Ishikawa (cell line): Measurements from ENCODE around the gene ADAMTS16.

Experiments
- CEBPB ChIP-seq: IDR thresholded peaks from 2 replicates; pipeline ENCODE4 v1.6.1; 2012
- CREB1 ChIP-seq: IDR thresholded peaks from 2 replicates; pipeline ENCODE4 v1.6.1; 2012; ENCODE audit warnings: low read depth
- EGR1 ChIP-seq: IDR thresholded peaks from 2 replicates; pipeline ENCODE4 v1.6.1; 2012
- EP300 ChIP-seq: IDR thresholded peaks from 2 replicates; pipeline ENCODE4 v1.6.1; 2012; ENCODE audit warnings: borderline replicate concordance
- FOXM1 ChIP-seq: IDR thresholded peaks from 2 replicates; pipeline ENCODE4 v1.6.1; 2012; ENCODE audit warnings: low read depth, borderline replicate concordance
- NFIC ChIP-seq: IDR thresholded peaks from 2 replicates; pipeline ENCODE4 v1.6.1; 2012
- RAD21 ChIP-seq: IDR thresholded peaks from 2 replicates; pipeline ENCODE4 v1.6.1; 2012; ENCODE audit warnings: low read depth
- TAF1 ChIP-seq: IDR thresholded peaks from 2 replicates; pipeline ENCODE4 v1.6.1; 2012; ENCODE audit warnings: low read depth, mild to moderate bottlenecking
- TCF12 ChIP-seq: IDR thresholded peaks from 2 replicates; pipeline ENCODE4 v1.6.1; 2012; ENCODE audit warnings: low read depth
- TEAD4 ChIP-seq: IDR thresholded peaks from 2 replicates; pipeline ENCODE4 v1.6.1; 2012
- YY1 ChIP-seq: IDR thresholded peaks from 2 replicates; pipeline ENCODE4 v1.6.1; 2012; ENCODE audit warnings: low read depth
- TF ChIP-seq, protein P1 (sequence below): IDR thresholded peaks from 2 replicates; pipeline ENCODE4 v1.6.1; 2012
- TF ChIP-seq, protein P2 (sequence below): IDR thresholded peaks from 2 replicates; pipeline ENCODE4 v1.6.1; 2012; ENCODE audit warnings: low read depth, mild to moderate bottlenecking
- TF ChIP-seq, protein P3 (sequence below): IDR thresholded peaks from 2 replicates; pipeline ENCODE4 v1.6.1; 2012

DNA sequence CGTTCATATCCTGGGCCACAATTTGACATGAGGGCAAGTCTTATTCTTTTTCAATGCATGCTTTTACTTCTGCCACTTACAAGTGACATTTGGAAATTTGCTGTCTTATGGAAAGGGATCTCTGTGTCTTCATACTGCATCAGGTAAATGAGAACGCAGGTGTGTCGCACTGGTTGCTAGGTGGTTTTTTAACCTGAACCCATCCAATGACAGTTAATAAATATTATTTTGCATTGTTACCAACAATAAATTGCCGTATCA lies 1.1 kb downstream of the ADAMTS16 start:
- TF ChIP-seq FOXM1, result no peak
- no peak for TF ChIP-seq TCF12
- TF ChIP-seq, protein P1, sequence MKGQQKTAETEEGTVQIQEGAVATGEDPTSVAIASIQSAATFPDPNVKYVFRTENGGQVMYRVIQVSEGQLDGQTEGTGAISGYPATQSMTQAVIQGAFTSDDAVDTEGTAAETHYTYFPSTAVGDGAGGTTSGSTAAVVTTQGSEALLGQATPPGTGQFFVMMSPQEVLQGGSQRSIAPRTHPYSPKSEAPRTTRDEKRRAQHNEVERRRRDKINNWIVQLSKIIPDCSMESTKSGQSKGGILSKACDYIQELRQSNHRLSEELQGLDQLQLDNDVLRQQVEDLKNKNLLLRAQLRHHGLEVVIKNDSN, result no peak
- no peak for TF ChIP-seq NFIC
- no peak for TF ChIP-seq CEBPB
- no peak for TF ChIP-seq TAF1
- TF ChIP-seq EGR1, result no peak
- no peak for TF ChIP-seq YY1
- TF ChIP-seq TEAD4, result no peak
- TF ChIP-seq RAD21, result no peak
- TF ChIP-seq EP300, result no peak
- TF ChIP-seq, protein P2, sequence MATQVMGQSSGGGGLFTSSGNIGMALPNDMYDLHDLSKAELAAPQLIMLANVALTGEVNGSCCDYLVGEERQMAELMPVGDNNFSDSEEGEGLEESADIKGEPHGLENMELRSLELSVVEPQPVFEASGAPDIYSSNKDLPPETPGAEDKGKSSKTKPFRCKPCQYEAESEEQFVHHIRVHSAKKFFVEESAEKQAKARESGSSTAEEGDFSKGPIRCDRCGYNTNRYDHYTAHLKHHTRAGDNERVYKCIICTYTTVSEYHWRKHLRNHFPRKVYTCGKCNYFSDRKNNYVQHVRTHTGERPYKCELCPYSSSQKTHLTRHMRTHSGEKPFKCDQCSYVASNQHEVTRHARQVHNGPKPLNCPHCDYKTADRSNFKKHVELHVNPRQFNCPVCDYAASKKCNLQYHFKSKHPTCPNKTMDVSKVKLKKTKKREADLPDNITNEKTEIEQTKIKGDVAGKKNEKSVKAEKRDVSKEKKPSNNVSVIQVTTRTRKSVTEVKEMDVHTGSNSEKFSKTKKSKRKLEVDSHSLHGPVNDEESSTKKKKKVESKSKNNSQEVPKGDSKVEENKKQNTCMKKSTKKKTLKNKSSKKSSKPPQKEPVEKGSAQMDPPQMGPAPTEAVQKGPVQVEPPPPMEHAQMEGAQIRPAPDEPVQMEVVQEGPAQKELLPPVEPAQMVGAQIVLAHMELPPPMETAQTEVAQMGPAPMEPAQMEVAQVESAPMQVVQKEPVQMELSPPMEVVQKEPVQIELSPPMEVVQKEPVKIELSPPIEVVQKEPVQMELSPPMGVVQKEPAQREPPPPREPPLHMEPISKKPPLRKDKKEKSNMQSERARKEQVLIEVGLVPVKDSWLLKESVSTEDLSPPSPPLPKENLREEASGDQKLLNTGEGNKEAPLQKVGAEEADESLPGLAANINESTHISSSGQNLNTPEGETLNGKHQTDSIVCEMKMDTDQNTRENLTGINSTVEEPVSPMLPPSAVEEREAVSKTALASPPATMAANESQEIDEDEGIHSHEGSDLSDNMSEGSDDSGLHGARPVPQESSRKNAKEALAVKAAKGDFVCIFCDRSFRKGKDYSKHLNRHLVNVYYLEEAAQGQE, result no peak
- TF ChIP-seq, protein P3, sequence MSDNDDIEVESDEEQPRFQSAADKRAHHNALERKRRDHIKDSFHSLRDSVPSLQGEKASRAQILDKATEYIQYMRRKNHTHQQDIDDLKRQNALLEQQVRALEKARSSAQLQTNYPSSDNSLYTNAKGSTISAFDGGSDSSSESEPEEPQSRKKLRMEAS, result no peak
- TF ChIP-seq CREB1, result no peak
